ENCODE measurements around the gene COL6A2.
"Not testable (repeated sequence)": the region's sequence is repeated elsewhere in the genome, so short reads cannot be mapped to it uniquely, and the experiment has no call there.

Gene COL6A2

DNA sequence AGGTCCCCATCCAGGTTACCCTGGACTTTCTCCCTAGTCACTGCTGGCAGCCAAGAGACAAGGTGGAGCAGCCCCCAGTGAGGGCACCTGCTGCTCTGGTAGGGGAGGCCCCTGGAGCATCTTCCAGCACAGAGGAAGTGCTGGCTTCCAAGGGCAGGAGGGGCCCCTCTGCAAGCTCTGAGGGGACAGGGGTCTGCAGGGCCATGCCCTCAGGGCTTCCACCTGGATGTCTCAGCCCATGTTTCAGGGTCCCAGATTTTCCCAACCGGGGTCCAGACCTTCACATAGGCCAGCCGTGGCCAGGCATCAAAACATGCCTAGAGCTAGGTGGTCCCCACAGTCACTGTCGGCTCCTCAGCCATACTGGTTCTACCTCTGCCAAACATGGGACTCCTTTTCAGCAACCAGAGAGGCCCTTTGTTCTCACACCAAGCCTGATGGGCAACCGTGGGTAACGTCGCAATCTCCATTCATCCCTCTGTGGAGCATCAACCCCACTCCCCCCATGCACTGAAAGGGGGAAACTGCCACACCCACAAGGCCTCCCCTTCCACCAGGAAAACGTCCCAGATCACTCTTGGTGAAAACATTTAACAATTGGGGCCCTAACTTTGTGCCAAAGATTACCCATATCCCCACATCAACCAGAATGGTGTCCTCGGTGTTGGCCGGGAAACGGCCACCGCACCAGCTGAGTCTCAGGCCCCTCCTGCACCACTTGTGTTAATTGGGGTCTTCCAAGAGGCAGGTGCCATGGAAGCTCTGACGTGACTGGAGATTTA lies 1.9 kb upstream of the COL6A2 start:
- no peak for DNase-seq

DNA sequence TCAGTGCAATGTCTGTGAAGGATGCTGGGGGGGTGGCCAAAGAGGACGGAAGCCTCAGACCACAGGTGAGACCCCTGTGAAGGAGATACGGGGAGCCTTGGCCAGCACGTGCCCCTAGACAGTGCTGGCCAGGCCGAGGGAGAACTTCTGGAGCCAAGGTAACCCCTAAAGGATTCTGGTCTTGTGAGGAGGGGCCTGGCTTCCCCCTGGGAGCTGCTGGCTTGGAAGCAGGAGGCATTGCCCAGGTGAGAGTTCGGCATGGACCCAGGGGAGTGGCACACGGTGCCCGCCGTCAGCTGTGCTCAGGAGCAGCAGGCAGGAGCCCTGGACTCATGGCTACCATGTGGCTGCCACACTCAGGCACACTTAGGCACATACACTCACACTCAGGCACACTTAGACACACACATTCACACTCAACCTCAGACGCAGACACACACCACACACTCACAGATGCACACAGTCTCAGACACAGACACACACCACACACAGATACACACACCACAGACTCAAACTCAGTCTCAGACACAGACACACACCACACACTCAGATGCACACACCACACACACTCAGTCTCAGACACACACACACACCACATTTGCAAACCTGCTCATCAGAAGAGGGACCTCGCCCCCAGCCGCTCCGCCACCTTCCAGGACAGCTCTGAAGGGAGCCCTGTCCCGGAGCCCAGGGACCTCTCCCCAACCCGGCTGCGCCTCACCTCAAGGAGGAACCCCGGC lies 1.1 kb upstream of the COL6A2 start:
- DNase-seq: no peak

DNA sequence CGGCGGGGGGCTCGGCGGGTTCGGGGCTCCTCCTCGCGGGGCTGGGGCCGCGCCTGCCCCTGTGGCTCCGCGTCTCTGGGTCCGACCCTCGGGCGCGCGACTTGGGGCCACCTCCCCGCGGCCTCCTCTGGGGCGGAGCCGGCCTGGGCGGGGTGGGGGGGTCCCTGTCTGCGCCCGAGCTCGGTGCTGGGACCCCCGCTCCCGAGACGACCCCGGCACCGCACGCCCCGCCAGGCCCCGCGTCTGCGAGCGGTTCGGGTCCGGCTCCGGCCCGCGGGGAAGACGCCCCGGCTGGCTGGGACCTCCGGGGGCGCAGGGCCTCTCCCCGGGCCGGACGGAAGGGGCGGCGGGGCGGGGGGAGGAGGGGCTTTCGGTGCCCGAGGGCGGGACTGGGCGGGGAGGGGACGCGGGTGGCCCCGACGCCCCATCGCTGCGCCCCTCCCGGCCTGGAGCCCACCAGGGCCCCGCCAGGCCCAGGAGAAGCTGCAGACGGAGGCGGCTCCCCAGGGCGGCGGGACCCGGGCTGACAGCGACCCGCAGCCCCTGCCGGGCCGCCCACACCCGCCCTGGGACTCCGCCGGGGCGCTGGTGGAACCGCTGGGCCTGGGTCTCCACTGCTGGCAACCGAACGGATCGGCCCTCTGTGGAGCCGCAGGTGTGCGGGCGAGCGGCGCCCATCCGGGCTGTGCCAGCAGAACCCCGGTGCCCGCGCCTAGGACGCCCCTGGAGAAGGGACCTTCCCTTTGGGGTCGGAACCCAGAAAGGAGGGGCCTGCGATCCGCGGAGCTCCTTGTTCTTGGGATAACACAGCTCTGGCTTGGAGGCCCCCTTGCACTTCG lies 610 bp downstream of the COL6A2 start:
- no peak for DNase-seq

DNA sequence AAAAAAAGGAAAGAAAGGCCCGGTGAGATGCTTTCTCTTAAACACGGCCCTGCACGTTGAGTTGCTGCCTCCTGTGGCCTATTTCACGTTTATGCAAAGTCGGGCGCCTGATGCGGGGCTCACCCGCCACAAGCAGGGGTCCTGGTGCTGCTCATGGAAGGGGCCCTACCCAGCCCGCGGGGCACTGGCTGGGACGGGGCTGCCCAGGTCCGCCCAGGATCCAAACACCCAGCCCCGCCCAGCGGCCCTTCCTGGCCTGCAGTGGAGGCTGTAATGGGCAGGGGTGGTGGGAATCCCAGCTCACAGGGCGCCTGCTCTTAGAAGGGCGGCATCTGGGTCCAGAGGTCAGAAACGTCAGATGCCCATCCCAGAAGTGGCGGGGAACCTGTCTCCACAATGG lies 1.6 kb downstream of the COL6A2 start:
- no peak for DNase-seq

DNA sequence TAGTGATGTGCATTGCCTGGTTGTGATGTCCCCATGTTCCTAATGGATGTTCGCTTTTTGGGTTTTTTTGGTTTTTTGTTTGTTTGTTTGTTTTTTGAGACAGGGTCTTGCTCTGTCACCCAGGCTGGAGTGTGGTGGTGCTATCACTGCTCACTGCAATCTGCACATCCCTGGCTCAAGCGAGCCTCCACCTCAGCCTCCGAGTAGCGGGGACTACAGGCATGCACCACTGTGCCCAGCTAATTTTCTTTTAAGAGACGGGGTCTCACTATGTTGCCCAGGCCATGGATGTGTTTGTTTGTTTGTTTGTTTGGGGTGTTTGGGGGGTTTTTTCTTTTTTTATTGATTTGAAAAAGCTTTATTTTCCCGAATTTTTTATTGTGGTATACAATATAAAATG lies 2.1 kb downstream of the COL6A2 start:
- DNase-seq: no peak

DNA sequence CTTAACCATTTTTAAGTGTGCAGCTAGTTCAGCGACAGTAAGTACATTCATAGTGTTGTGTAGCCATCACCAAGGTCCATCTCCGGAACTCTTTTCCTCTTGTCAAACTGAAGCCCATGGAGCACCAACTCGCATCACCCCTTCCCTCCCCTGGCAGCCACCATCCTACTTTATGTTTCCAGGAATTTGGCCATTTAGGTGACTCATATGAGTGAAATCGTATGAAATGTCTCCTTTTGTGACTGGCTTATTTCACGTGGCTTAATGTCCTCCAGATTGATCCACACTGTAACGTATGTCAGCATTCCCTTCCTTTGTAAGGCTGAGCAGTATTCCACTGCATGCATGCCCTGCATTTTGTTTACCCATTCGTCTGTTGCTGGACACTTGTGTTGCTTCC lies 2.5 kb downstream of the COL6A2 start:
- DNase-seq: no peak

DNA sequence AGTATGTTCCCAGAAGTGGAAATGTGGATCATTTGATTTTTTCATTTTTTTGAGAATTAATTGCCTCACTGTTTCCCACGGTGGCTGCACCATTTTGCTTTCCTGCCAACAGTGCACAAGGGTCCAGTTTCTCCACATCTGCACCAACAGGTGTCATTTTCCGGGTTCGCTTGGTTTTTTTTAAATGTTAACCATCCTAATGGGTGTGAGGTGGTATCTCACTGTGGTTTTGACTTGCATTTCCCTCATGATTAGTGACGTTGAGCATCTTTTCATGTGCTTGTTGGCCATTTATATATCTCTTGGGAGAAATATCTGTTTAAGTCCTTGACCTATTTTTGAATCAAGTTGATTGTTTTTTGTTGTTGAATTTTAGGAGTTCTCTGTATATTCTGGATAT lies 3.0 kb downstream of the COL6A2 start:
- no peak for DNase-seq

DNA sequence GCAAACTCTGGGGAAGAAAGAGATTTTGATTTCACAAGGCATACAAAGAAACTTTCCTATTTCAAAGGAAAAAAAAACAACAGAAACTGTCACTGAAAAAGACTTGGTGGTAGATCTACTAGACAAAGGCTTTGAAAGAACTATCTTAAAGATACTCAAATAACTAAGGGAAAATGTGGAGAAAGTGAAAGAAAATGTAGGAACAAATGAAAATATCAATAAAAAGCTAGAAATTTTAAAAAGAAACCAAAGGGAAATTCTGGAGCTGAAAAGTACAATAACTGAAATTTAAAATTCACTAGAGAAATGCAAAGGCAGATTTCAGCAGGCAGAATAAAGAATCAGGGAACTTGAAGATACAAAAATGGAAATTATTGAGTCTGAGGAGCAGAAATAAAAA lies 6.2 kb downstream of the COL6A2 start:
- no peak for DNase-seq

DNA sequence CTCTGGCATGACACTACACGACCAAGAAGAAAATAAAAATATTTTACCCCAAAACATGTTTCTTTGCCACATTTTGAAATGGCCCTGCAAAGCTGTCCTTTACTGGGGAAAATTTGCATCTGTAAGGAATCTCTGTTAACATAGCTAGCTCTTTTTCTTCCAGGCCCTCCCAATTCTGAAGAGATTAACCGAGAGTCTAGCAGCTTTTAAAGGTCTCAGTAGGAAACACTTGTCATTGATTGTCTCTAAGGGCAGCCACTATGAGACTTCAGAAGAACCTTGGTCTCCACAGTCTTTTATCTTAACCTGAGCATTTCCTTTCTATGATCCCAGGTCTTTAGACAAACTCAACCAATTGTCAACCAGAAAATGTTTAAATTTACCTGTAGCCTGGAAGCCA lies 9.5 kb downstream of the COL6A2 start:
- not testable (repeated sequence) for DNase-seq

DNA sequence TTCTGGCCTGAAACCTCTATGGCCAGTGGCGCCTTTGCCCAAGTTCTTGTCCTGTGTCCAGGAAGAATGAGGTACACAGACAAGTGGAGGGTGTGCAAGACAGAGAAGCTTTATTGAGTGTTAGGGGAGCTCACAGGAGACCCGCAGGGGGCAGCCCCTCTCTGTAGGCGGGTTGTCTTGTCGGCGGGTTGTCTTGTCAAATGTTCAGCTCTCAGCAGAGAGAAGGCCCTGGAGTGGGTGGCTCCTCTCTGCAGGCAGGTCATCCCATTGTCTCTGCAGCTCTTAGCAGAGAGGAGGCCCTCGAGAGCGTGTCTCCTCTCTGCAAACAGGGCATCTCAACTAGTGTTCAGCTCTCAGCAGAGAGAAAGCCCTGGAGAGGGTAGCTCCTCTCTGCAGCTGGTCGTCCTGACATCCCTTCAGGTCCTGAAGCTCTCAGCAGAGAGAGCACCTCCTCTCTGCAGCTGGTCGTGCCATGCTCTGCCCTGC lies 11.0 kb downstream of the COL6A2 start:
- no peak for DNase-seq

DNA sequence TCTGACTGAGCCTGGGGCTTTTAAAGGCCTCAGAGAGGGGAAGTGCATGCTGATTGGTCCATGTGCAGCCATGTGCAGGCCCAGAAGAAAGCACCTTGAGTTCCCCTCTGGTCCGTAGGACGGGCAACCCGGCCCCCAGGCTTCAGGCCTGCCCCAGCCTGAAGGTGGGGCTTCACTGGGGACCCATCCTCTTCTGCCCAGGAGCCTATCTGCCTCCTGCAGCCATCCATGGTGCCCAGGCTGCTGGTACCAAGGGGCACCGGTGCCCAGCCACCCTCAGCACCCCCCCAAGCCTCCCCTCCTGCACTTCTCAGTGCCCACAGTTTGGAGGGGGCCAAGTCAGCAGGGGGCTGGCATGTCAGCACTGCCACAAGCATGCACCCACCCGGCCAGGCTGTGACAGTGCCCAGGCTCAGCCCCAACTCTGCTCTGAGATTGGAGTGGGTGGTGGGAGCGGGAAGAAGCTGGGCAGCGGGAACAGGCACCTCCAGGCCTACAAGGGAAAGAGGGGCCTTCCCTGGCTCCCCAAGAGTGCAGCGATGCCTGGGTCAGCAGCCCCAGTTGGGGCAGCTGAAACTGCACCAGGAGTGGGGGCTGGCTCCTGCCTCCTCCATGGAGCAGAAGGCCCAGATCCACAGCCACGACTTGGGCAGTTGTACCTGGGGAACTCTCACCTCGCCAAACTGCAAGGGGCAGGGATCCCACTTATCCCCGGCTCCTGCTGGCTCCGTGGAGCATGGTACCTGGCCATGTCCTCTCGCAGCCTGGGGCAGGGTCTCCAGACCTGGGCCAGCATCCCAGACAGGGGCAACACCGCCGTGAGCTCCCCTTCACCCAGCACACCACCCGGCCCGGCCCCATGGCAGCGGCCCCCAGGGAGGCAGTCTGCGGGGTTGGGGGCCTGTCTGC lies 11.7 kb downstream of the COL6A2 start:
- no peak for DNase-seq

DNA sequence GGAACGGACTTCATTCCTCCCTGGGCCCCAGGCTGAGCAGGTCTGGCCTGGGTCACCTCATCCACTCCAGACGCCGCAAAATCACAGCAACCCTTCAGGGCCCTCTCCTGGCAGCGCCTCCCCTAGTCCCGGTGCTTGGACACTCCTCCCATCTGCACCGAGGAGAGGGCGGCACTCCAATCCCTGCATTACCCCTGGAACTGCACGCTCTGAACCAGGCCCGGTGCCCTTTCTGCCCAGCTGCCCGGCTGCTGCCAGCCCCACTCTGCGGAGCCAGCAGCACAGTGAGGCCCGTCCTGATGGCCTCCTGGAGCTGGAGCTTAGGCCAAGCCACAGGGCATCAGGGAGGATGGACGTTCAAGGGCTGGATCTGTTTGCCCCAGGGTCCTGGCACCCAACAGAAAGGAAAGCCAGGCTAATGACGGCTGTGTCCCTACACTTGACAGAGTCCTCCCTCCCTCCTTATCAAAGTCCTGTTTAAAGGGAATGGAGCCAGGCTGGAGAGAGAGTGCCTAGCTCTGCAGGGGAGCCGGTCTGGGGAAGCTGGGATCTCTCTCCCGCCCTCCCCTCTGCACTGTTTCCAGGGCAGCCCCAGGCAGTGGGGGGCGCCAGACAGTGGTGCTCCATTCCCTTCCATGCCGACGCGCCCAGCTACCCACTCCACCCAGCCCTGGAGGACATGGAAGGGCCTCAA lies 12.7 kb downstream of the COL6A2 start:
- no peak for DNase-seq

DNA sequence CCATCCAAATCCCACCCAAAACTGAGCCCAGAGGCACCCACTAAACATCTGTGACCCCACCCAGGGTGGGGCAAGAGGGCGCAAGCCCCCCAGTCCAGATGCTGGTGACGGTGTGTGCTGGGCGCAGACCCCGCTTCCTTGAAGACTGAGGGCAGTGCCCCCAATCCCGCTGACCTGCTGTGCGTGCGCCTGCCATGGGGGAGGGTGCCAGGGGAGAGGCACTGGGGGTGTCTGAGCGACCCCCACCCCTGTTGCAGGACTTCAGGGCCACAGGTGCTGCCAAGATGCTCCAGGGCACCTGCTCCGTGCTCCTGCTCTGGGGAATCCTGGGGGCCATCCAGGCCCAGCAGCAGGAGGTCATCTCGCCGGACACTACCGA lies 13.3 kb downstream of the COL6A2 start:
- DNase-seq: no peak

DNA sequence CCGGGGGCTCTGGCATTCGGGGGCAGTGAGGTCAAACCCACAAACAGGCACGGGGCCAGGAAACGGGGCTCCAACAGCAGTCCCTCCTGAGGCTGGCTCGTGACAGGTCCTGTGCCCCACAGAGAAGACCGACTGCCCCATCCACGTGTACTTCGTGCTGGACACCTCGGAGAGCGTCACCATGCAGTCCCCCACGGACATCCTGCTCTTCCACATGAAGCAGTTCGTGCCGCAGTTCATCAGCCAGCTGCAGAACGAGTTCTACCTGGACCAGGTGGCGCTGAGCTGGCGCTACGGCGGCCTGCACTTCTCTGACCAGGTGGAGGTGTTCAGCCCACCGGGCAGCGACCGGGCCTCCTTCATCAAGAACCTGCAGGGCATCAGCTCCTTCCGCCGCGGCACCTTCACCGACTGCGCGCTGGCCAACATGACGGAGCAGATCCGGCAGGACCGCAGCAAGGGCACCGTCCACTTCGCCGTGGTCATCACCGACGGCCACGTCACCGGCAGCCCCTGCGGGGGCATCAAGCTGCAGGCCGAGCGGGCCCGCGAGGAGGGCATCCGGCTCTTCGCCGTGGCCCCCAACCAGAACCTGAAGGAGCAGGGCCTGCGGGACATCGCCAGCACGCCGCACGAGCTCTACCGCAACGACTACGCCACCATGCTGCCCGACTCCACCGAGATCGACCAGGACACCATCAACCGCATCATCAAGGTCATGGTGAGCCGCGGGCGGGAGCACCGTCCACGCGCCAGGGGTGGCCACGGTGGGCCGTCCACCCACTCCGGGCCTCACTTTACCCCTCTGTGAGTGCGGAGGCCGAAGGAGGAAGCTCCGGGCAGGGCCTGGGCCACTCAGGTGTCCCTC lies 14.2 kb downstream of the COL6A2 start:
- peak; percentile 1 for DNase-seq

DNA sequence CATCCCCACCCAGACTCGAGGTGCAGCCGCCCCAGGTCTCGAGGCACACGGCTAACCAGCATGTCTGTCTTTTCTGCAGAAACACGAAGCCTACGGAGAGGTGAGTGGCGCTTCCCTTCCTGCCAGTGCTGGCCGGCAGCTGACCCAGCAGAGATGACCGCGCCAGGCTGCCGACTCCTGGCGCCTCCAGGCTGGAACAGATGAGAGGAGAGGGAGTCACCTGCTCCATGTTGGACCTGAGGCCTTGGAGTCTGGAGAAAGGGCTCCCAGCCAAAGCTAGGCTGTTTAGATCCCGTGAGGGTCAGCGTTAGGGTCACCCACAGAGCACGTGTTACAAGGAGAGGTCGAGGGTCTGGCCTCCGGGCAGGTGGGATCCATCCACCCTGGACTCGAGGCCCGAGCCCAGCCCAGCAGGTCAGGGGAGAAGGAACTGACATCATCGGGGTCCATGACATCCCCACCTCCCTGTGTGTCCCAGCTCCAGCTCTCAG lies 14.9 kb downstream of the COL6A2 start:
- no peak for DNase-seq

DNA sequence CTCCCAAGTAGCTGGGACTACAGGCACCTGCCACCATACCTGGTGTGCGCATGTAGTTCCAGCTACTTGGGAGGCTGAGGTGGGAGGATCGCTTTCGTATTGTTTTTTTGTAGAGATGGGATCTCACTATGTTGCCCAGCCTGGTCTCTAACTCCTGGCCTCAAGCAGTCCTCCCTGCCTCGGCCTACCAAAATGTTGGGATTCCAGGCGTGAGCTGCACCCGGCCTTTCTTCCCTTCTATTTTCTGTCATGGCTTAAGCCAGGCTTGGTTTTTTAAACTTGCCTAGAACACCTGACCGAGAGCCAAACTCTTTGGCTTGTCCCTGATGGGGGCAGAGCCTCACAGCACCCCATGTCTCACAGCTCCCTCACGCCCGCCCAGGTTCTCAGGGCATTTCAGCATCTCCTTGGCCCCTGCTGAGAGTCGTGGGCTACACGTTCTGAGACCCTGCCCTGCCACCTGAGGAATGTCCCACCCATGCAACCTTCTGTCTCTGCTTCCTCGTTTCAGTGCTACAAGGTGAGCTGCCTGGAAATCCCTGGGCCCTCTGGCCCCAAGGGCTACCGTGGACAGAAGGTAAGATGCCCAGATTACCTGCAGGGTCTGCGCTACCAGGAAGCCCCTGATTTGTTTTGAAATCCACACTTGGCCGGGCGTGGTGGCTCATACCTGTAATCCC lies 15.7 kb downstream of the COL6A2 start:
- no peak for DNase-seq

DNA sequence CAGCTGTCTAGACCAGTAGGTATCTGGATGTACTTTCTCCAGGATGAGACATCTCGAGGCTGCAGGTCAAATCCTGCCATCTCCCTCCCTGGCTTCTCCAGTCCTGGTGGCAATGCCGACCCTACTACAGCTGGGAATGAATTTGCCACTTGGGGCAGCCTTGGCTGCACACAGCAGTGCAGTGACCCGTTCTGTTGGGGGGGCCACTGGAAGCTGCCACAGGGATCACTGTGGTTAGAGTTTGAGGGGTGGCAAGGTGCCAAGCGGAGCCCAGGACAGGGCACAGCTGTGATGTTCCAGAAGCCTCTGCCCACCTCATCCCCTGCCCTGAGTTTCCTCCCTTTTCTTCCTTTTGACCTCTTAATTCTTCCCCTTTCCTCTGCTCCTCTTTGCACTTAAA lies 17.1 kb downstream of the COL6A2 start:
- no peak for DNase-seq

DNA sequence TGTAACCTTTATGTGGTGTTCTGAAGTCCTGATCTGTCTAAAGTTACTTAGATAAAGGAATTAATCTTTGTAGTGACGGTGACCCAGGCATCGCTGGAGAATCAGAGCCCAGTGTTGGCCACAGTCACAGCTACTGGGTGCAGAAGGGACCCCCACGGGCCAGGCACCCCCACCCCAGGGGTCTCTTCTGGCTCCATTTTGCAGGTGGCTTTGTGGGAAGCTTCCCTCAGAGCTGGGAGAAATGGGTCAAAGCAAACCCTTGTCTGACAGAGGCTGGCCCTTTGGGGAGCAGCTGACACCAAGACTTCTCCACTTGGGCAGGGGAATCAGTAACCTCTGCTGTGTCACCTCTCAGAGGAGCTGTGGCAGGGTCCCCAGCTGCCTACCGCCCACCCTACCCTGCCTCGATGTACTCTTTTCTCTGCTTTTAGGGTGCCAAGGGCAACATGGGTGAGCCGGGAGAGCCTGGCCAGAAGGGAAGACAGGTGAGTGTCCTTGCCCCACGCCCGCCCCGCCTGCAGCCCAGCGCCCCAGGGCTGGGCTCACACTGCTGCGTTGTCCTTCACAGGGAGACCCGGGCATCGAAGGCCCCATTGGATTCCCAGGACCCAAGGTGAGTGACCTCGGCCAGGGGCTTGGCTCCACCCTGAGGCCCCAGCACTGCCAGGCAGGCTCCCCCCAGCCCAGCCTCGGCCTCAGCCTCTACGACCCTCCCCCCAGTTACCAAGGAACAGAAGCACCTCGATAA lies 17.7 kb downstream of the COL6A2 start:
- DNase-seq: no peak

DNA sequence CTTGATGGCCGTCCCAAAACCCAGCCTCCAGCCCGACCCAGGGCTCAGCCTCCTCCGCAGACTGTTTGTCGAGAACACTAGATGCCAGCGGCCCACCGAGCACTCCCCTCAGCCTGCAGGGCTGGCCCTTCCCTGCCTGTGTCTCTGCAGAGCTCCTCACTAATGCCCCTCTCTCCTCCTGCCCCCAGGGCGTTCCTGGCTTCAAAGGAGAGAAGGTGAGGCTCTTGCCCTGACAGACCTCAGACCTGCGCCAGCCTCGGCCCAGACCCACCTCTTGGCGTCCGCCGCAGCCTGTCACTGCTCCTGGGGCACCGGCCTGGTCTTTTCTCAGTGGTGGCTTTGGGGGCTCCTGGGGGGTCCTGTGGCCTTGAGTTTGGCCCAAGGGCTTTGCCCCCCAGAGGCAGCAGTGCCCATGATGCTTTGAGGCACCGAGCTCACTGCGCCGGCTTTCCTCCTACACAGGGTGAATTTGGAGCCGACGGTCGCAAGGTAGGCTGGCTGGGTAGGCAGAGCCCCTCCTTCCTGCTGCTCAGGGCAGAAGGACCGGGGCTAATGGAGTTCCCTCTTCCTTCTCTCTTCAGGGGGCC lies 18.4 kb downstream of the COL6A2 start:
- DNase-seq: no peak

All from stimulated activated CD4-positive, alpha-beta T cell treated with anti-CD3 and anti-CD28 coated beads, Interleukin-4, amount 100 ng/mL, for 1 hour (primary cell).